Mesendoderm (in vitro differentiated cells): ENCODE measurements around the gene CAVIN3.

Experiments
- DNase-seq: peaks from one replicate; pipeline ENCODE4 v3.0.0; 2013
- H2AK5ac ChIP-seq: 2 replicates; pipeline ENCODE4 v1.6.1; 2013; ENCODE audit warnings: low read length, inconsistent platforms
- H2BK120ac ChIP-seq: 2 replicates; pipeline ENCODE4 v1.6.1; 2013; ENCODE audit warnings: low read depth, mild to moderate bottlenecking, low read length, moderate library complexity, mixed read lengths
- H2BK15ac ChIP-seq: replicated peaks from 2 replicates; pipeline ENCODE4 v1.6.1; 2013; ENCODE audit warnings: low read depth, mild to moderate bottlenecking, moderate library complexity
- H2BK5ac ChIP-seq: 2 replicates; pipeline ENCODE4 v1.6.1; 2013; ENCODE audit warnings: low read length, inconsistent platforms
- H3K18ac ChIP-seq: 2 replicates; pipeline ENCODE4 v1.6.1; 2013; ENCODE audit warnings: mild to moderate bottlenecking, low read length, mixed read lengths
- H3K23ac ChIP-seq: one replicate; pipeline ENCODE4 v1.6.1; 2013; ENCODE audit warnings: low read length
- H3K27ac ChIP-seq: 2 replicates; pipeline ENCODE4 v1.5.1; 2013; ENCODE audit warnings: low read depth, mild to moderate bottlenecking, inconsistent platforms, low read length, moderate library complexity
- H3K27me3 ChIP-seq: 2 replicates; pipeline ENCODE4 v1.6.1; 2013; ENCODE audit warnings: low read length, control low read depth, mild to moderate bottlenecking, inconsistent platforms; ENCODE audit not compliant: insufficient read depth, poor library complexity
- H3K36me3 ChIP-seq: 2 replicates; pipeline ENCODE4 v1.6.1; 2013; ENCODE audit warnings: low read length, inconsistent platforms; ENCODE audit not compliant: control insufficient read depth, insufficient read depth
- H3K4ac ChIP-seq: one replicate; pipeline ENCODE4 v1.6.1; 2013; ENCODE audit warnings: low read depth, mild to moderate bottlenecking, low read length, moderate library complexity
- H3K4me1 ChIP-seq: 2 replicates; pipeline ENCODE4 v1.6.1; 2013; ENCODE audit warnings: low read depth, low read length, inconsistent platforms; ENCODE audit not compliant: control insufficient read depth
- H3K4me2 ChIP-seq: 2 replicates; pipeline ENCODE4 v1.6.1; 2013; ENCODE audit warnings: low read length
- H3K4me3 ChIP-seq: 2 replicates; pipeline ENCODE4 v1.5.1; 2013; ENCODE audit warnings: mild to moderate bottlenecking, low read length
- H3K56ac ChIP-seq: one replicate; pipeline ENCODE4 v1.6.1; 2013; ENCODE audit warnings: low read length
- H3K79me1 ChIP-seq: 2 replicates; pipeline ENCODE4 v1.6.1; 2013; ENCODE audit warnings: low read length, inconsistent platforms
- H3K79me2 ChIP-seq: 2 replicates; pipeline ENCODE4 v1.6.1; 2013; ENCODE audit warnings: mild to moderate bottlenecking, low read length; ENCODE audit not compliant: control insufficient read depth, insufficient read depth
- H3K9ac ChIP-seq: 2 replicates; pipeline ENCODE4 v1.6.1; 2013; ENCODE audit warnings: low read length, inconsistent platforms
- H4K5ac ChIP-seq: one replicate; pipeline ENCODE4 v1.6.1; 2013; ENCODE audit warnings: low read length
- H4K8ac ChIP-seq: one replicate; pipeline ENCODE4 v1.6.1; 2013; ENCODE audit warnings: low read depth, mild to moderate bottlenecking, control low read depth, low read length, moderate library complexity
- WGBS: extraction: QIAGEN DNeasy Blood & Tissue Kit; methylation state at CpG from one replicate; pipeline ENCODE4 v1.1.7; 2013; ENCODE audit warnings: low lambda C conversion rate, missing lambda C conversion rate; ENCODE audit not compliant: insufficient coverage; ENCODE audit errors: extremely low coverage; 5-methylcytosine and 5-hydroxymethylcytosine counted together

The CAVIN3 gene

DNA sequence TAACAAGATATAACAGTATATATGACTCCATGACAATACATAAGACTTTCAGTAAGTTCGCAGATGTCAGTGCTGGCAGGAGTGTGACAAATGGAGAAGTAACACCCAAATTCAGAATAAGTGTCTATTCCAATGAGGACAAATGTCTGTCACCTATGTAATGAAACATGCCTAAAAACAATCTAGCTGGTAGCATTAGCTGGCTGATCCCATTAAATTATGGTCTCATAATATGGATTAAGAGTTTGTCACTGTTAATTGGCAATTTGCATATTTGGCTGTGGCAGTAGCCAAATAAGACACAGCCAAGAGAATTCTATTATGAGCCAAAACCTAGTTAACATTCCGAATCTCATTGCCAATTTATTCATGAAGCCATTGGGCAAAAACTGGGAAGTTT lies 30.2 kb upstream of the CAVIN3 start:
- no peak overlapping the region for H3K23ac ChIP-seq
- no peak overlapping the region for H2AK5ac ChIP-seq
- H4K8ac ChIP-seq = no peak overlapping the region
- no peaks in the 10 kb centered on the region for H3K79me2 ChIP-seq
- no peak overlapping the region for H3K9ac ChIP-seq
- H3K79me1 ChIP-seq = no peaks in the 10 kb centered on the region
- H3K18ac ChIP-seq = no peak overlapping the region
- H3K4me2 ChIP-seq = no peak overlapping the region
- no peak overlapping the region for H3K4me3 ChIP-seq
- H3K56ac ChIP-seq = no peak overlapping the region
- H4K5ac ChIP-seq = no peak overlapping the region
- no peak for DNase-seq
- no peak overlapping the region for H3K27ac ChIP-seq
- no peak overlapping the region for H3K4ac ChIP-seq
- H3K27me3 ChIP-seq = no peaks in the 10 kb centered on the region
- H3K4me1 ChIP-seq = no peaks in the 10 kb centered on the region
- H3K36me3 ChIP-seq = no peaks in the 10 kb centered on the region
- H2BK15ac ChIP-seq = no peak overlapping the region
- no CpG with 5 or more reads among the region's 2 CpGs for WGBS
- H2BK120ac ChIP-seq = no peak overlapping the region
- no peak overlapping the region for H2BK5ac ChIP-seq

DNA sequence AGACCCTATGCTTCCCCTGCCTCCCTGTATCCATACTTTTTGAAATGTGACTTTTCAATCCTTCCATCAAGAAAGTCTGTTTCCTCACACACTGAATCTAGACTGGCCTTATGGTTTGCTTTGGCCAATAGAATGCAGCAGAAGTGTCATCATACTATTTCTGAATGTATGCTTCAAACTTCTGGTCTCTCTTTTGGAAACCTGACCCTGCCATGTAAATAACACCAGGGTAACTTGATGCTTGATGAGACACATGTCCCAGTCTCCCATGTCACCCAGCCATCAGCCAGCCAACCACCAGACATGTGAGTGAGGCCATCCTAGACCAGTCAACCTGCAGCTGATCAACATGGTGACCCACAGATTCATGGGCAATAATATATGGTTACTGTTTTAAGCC lies 29.7 kb upstream of the CAVIN3 start:
- Histone ChIP-seq H3K23ac (no peak overlapping the region), H3K56ac (no peak overlapping the region), H3K4ac (no peak overlapping the region), H3K79me2 (no peaks in the 10 kb centered on the region), H2BK15ac (no peak overlapping the region), H3K4me2 (no peak overlapping the region), H3K79me1 (no peaks in the 10 kb centered on the region), H3K9ac (no peak overlapping the region), H4K8ac (no peak overlapping the region), H2AK5ac (no peak overlapping the region), H3K4me1 (no peaks in the 10 kb centered on the region), H3K27ac (no peak overlapping the region), H3K36me3 (no peaks in the 10 kb centered on the region), H3K18ac (no peak overlapping the region), H3K27me3 (no peaks in the 10 kb centered on the region), H2BK120ac (no peak overlapping the region), H2BK5ac (no peak overlapping the region), H3K4me3 (no peak overlapping the region), H4K5ac (no peak overlapping the region)
- no peak for DNase-seq

DNA sequence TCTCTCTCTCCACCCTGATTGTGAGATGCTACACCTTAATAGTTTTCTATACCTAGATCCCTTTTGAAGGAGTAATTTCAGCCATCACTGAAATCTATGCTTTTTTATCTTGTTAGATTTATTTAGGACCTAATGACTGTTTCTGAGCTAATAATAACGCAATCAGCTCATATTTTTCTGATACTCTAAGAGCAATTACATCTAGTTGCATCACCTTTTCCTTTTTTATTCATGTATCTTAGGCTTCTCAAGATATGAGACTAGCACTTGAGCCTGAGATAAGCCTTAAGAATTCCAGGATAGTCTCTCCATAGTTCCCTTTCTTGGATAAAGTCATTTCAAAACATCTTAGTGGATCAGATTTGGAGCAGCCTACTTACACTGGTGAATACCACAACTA lies 25.1 kb upstream of the CAVIN3 start:
- Histone ChIP-seq H2AK5ac (no peak overlapping the region), H3K36me3 (no peaks in the 10 kb centered on the region), H3K79me2 (no peaks in the 10 kb centered on the region), H2BK15ac (no peak overlapping the region), H2BK5ac (no peak overlapping the region), H3K27me3 (no peaks in the 10 kb centered on the region), H3K27ac (no peak overlapping the region), H4K5ac (no peak overlapping the region), H3K23ac (no peak overlapping the region), H3K4me2 (no peak overlapping the region), H3K4me3 (no peak overlapping the region), H3K56ac (no peak overlapping the region), H3K4me1 (no peaks in the 10 kb centered on the region), H3K18ac (no peak overlapping the region), H4K8ac (no peak overlapping the region), H3K79me1 (no peaks in the 10 kb centered on the region), H3K9ac (no peak overlapping the region), H3K4ac (no peak overlapping the region), H2BK120ac (no peak overlapping the region)
- no CpG with 5 or more reads among the region's 1 CpG for WGBS
- DNase-seq = no peak

DNA sequence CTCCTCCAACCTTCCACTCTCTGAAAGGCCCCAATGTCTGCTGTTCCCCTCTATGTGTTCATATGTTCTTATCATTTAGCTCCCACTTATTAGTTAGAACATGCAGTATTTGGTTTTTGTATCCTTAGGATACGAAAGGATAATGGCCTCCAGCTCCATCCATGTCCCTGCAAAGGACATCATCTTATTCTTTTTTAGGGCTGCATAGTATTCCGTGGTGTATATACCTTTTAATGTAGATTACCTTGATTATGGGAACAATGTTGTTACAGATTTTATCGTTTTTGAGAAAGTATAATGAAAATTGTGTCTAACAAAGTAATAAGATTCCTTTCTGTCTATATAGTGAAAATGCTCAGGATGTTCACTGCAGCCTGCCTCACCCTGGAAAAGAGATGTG lies 16.0 kb upstream of the CAVIN3 start:
- Histone ChIP-seq H3K4me2 (no peak overlapping the region), H3K4me3 (no peak overlapping the region), H3K4me1 (no peaks in the 10 kb centered on the region), H3K9ac (no peak overlapping the region), H3K27me3 (no peaks in the 10 kb centered on the region), H3K18ac (no peak overlapping the region), H3K79me1 (no peaks in the 10 kb centered on the region), H2AK5ac (no peak overlapping the region), H2BK5ac (no peak overlapping the region), H3K36me3 (no peaks in the 10 kb centered on the region), H2BK120ac (no peak overlapping the region), H4K5ac (no peak overlapping the region), H3K4ac (no peak overlapping the region), H4K8ac (no peak overlapping the region), H3K56ac (no peak overlapping the region), H3K23ac (no peak overlapping the region), H2BK15ac (no peak overlapping the region), H3K27ac (no peak overlapping the region), H3K79me2 (no peaks in the 10 kb centered on the region)
- WGBS = 100% methylated on average over 1 of the region's 3 CpGs
- DNase-seq = no peak

DNA sequence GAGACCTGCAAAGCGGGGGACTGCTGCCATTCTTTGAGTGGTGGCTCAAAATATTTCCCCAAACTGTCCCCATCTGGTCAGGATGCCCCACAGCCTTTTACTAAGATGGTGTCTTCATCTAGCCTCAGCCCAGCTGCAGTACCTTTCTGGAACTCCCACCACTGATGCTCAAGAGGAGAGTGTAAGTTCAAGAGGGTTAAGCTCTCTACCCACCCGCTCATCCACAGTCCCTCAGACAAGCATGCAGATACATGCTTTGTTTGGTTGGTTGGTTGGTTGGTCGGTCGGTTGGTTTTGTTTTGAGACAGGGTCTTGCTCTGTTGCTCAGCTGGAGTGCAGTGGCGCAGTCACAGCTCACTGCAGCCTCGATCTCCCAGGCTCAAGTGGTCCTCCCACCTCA lies 14.5 kb upstream of the CAVIN3 start:
- Histone ChIP-seq H3K9ac (no peak overlapping the region), H3K4me2 (no peak overlapping the region), H3K79me1 (no peaks in the 10 kb centered on the region), H3K79me2 (no peaks in the 10 kb centered on the region), H3K4me3 (no peak overlapping the region), H4K5ac (no peak overlapping the region), H3K4ac (no peak overlapping the region), H2AK5ac (no peak overlapping the region), H2BK120ac (no peak overlapping the region), H3K18ac (no peak overlapping the region), H3K56ac (no peak overlapping the region), H2BK15ac (no peak overlapping the region), H2BK5ac (no peak overlapping the region), H3K27me3 (no peaks in the 10 kb centered on the region), H3K4me1 (no peaks in the 10 kb centered on the region), H3K36me3 (no peaks in the 10 kb centered on the region), H4K8ac (no peak overlapping the region), H3K23ac (no peak overlapping the region), H3K27ac (no peak overlapping the region)
- DNase-seq = no peak
- no CpG with 5 or more reads among the region's 6 CpGs for WGBS

DNA sequence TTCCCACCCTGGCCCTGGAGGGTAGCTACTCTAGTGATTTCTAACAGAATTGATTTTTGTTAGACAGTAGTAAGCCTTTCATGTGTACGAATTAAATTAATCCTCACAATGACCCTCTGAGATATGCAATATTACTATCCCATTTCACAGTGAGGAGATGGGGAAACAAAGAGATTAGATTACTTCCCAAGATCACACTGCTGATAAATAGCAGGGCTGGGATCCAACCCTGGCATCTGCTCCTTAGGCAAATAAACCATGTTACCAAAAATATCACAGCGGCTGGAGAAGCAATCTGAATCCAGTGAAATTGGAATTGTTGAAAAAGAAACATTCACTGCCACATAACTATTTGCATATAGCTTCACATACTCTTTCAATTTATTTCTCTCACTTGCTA lies 12.8 kb upstream of the CAVIN3 start:
- H2AK5ac ChIP-seq = no peak overlapping the region
- no CpG with 5 or more reads among the region's 2 CpGs for WGBS
- no peak overlapping the region for H4K5ac ChIP-seq
- H2BK15ac ChIP-seq = no peak overlapping the region
- no peak overlapping the region for H3K56ac ChIP-seq
- H3K4me2 ChIP-seq = no peak overlapping the region
- H2BK120ac ChIP-seq = no peak overlapping the region
- H3K4me3 ChIP-seq = no peak overlapping the region
- no peak overlapping the region for H2BK5ac ChIP-seq
- H3K9ac ChIP-seq = no peak overlapping the region
- no peaks in the 10 kb centered on the region for H3K36me3 ChIP-seq
- H3K79me1 ChIP-seq = no peaks in the 10 kb centered on the region
- no peaks in the 10 kb centered on the region for H3K4me1 ChIP-seq
- H3K23ac ChIP-seq = no peak overlapping the region
- no peak for DNase-seq
- H3K18ac ChIP-seq = no peak overlapping the region
- no peak overlapping the region for H3K4ac ChIP-seq
- H3K79me2 ChIP-seq = no peaks in the 10 kb centered on the region
- no peaks in the 10 kb centered on the region for H3K27me3 ChIP-seq
- H3K27ac ChIP-seq = no peak overlapping the region
- no peak overlapping the region for H4K8ac ChIP-seq
